Measurements from ENCODE around the gene THAP8. TPM values are rescaled to one million over a fixed set of nuclear protein-coding genes. Genes with fewer than 3 reads are reported as not detected.

Gene THAP8
- polyA plus RNA-seq, 1 experiment: 3.9 TPM

DNA sequence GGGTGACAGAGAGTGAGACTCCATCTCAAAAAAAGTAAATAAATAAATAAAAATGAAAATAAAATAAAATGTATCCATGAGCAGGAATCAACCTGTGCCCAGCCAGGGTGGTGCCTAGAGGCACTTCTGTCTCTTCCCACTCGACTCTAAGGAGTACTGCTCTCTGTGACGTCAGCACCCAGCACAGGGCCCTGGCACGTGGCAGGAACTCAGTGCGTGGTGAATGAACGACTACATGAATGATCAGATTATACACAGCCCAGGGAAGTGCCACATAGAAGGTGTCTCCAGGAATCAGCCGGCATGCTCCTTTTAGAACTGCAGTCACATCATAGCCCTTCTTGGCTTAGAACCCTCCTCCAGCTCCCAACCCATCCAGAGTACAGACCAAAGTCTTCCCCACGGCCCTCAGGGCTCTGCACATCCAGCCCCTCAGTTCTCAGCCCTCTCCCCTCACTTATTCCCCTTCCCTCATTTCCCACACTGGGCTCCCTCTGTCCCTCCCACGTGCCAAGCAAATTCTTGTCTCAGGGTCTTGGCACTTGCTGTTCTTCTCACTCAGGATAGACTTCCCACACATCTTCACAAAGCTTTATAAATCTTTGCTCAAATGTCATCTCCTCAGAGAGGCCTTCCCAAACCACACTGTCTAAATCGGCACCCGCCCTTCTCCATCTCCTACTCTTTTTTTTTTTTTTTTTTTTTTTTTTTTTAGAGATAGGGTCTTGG, 25.6 kb downstream of the THAP8 start:
- POLR2A ChIA-PET: no interaction called here
- H3K27ac ChIP-seq (ENCODE audit: low read depth, low read length): no peak overlapping the region
- CTCF ChIA-PET: no interaction called here
- H3K9me3 ChIP-seq (ENCODE audit: control insufficient read depth, insufficient read depth, low read length): no peaks in the 10 kb centered on the region; the same call in 1 of the 2 replicates
- no peak for DNase-seq (ENCODE audit: low read depth, low spot score)
- no peaks in the 10 kb centered on the region for H3K27me3 ChIP-seq (ENCODE audit: control insufficient read depth, insufficient read depth, low read length)
- H3K4me3 ChIP-seq (ENCODE audit: low read depth, low read length): no peak overlapping the region
- TF ChIP-seq CTCF (IDR thresholded peaks at IDR 0.05; ENCODE audit: low read depth, low read length): no peak

DNA sequence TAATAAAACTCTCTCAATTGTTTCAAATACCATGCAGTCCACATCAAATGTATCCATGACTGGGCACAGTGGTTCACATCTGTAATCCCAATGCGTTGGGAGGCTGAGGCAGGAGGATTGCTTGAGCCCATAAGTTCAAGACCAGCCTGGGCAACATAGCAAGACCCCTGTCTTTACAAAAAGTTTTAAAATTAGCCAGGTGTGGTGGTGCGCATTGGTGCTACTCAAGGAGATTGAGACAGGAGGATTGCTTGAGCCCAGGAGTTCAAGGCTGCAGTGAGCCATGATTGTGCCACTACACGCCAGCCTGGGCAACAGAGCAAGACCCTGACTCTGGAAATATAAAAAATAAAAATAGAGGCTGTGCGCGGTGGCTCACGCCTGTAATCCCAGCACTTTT, 26.4 kb downstream of the THAP8 start:
- ChIA-PET CTCF (no interaction called here), POLR2A (no interaction called here)
- H3K27ac ChIP-seq (ENCODE audit: low read depth, low read length): no peak overlapping the region
- DNase-seq (ENCODE audit: low read depth, low spot score): no peak
- H3K27me3 ChIP-seq (ENCODE audit: control insufficient read depth, insufficient read depth, low read length): no peaks in the 10 kb centered on the region
- no peak overlapping the region for H3K4me3 ChIP-seq (ENCODE audit: low read depth, low read length)
- no peak for TF ChIP-seq CTCF (IDR thresholded peaks at IDR 0.05; ENCODE audit: low read depth, low read length)
- H3K9me3 ChIP-seq (ENCODE audit: control insufficient read depth, insufficient read depth, low read length): no peaks in the 10 kb centered on the region; the same call in 1 of the 2 replicates

GRCh38 chr19:36026091-36026876, 27.8 kb downstream of the THAP8 start:
- Histone ChIP-seq H3K9me3 (ENCODE audit: control insufficient read depth, insufficient read depth, low read length) (no peaks in the 10 kb centered on the region), H3K27ac (ENCODE audit: low read depth, low read length) (no peak overlapping the region)
- CTCF ChIA-PET: no interaction called here

GRCh38 chr19:36025541-36025940, 28.5 kb downstream of the THAP8 start:
- Histone ChIP-seq H3K9me3 (ENCODE audit: control insufficient read depth, insufficient read depth, low read length) (no peaks in the 10 kb centered on the region), H3K27ac (ENCODE audit: low read depth, low read length) (no peak overlapping the region), H3K4me3 (ENCODE audit: low read depth, low read length) (no peak overlapping the region), H3K27me3 (ENCODE audit: control insufficient read depth, insufficient read depth, low read length) (no peaks in the 10 kb centered on the region)
- DNase-seq (ENCODE audit: low read depth, low spot score): no peak
- ChIA-PET POLR2A (no interaction called here), CTCF (no interaction called here)
- TF ChIP-seq CTCF (IDR thresholded peaks at IDR 0.05; ENCODE audit: low read depth, low read length): no peak

More at GRCh38 chr19:36026091-36026876, 27.8 kb downstream of the THAP8 start:
- POLR2A ChIA-PET: no interaction called here
- Histone ChIP-seq H3K27me3 (ENCODE audit: control insufficient read depth, insufficient read depth, low read length) (no peaks in the 10 kb centered on the region), H3K4me3 (ENCODE audit: low read depth, low read length) (no peak overlapping the region)
- DNase-seq (ENCODE audit: low read depth, low spot score): no peak
- TF ChIP-seq CTCF (IDR thresholded peaks at IDR 0.05; ENCODE audit: low read depth, low read length): no peak

- H3K4me3 ChIP-seq (ENCODE audit: low read depth, low read length): no peak overlapping the region
- no peak overlapping the region for H3K27ac ChIP-seq (ENCODE audit: low read depth, low read length)
- POLR2A ChIA-PET: no interaction called here
- CTCF ChIA-PET: no interaction called here
- H3K9me3 ChIP-seq (ENCODE audit: control insufficient read depth, insufficient read depth, low read length): no peaks in the 10 kb centered on the region
- no peak for DNase-seq (ENCODE audit: low read depth, low spot score)
- no peaks in the 10 kb centered on the region for H3K27me3 ChIP-seq (ENCODE audit: control insufficient read depth, insufficient read depth, low read length)
- no peak for TF ChIP-seq CTCF (IDR thresholded peaks at IDR 0.05; ENCODE audit: low read depth, low read length)
Observed at GRCh38 chr19:36023432-36023831, 30.7 kb downstream of the THAP8 start.
